Esophagus muscularis mucosa (tissue), 4 donors: ENCODE results near the gene MRE11. TPM values are rescaled to one million over a fixed set of nuclear protein-coding genes. Genes with fewer than 3 reads are reported as not detected.

Source experiments
- DNase-seq: peaks from one replicate; pipeline ENCODE4 v3.0.0-alpha.2; 2017; ENCODE audit errors: extremely low spot score
- H3K27ac ChIP-seq, 4 donors: fragments of 200-600 bp; sonication (generic); replicated peaks in 1 of 4; 1 replicate in 3 of 4; 2 replicates in 1 of 4; pipeline ENCODE4 v1.5.1; 2016 to 2019; ENCODE audit warnings: mild to moderate bottlenecking in 1 of 4
- H3K27me3 ChIP-seq, 4 donors: fragments of 200-600 bp; sonication (generic); one replicate each; pipeline versions ENCODE4 v1.5.1 to v1.6.0; 2016 to 2019
- H3K36me3 ChIP-seq, 4 donors: fragments of 200-600 bp; sonication (generic); one replicate each; pipeline ENCODE4 v1.5.1; 2016 to 2019
- H3K4me1 ChIP-seq, 4 donors: fragments of 200-600 bp; sonication (generic); one replicate each; pipeline ENCODE4 v1.5.1; 2016 to 2019
- H3K4me3 ChIP-seq, 4 donors: fragments of 200-600 bp; sonication (generic); 1 replicate in 2 of 4; 2 replicates in 2 of 4; pipeline ENCODE4 v1.5.1; 2016 to 2019; ENCODE audit warnings: mild to moderate bottlenecking in 4 of 4, moderate library complexity in 1 of 4
- H3K9me3 ChIP-seq, 4 donors: fragments of 200-600 bp; sonication (generic); 1 replicate in 3 of 4; 2 replicates in 1 of 4; pipeline ENCODE4 v1.5.1; 2016 to 2019
- CTCF ChIP-seq, 3 experiments: fragments of 200-600 bp in 2 of 3; fragments of 450-650 bp in 1 of 3; sonication (generic) in 2 of 3; IDR thresholded peaks; one replicate each; pipeline ENCODE4 v1.5.1; 2017 to 2019; ENCODE audit warnings: antibody characterized with exemption in 3 of 3, mild to moderate bottlenecking in 2 of 3, moderate library complexity in 1 of 3
- EP300 ChIP-seq: sonication (generic); formaldehyde crosslinking; IDR thresholded peaks from one replicate; pipeline ENCODE4 v1.6.1; 2017; ENCODE audit warnings: antibody characterized with exemption
- POLR2A ChIP-seq: fragments of 450-650 bp; IDR thresholded peaks from one replicate; pipeline ENCODE4 v1.6.1; 2017; ENCODE audit warnings: antibody characterized with exemption, moderate library complexity, mild to moderate bottlenecking, low read depth
- POLR2AphosphoS5 ChIP-seq, 2 donors: sonication (generic); formaldehyde crosslinking; IDR thresholded peaks; one replicate each; pipeline ENCODE4 v1.6.1; 2017; ENCODE audit warnings: antibody characterized with exemption in 2 of 2
- WGBS: methylation state at CpG from one replicate; pipeline ENCODE4 v1.1.5; 2018; 5-methylcytosine and 5-hydroxymethylcytosine counted together
- intact Hi-C: fragments of 100-400 bp; cut with DNase I; formaldehyde crosslinking; loops from one replicate; pipeline ENCODE4 v1.15.1; 2023
- total RNA-seq, 4 donors: library from RNA; depleted of rRNA; stranded (reverse); fragments of >200 nt; gene quantifications; one replicate each; pipeline versions ENCODE4 v1.1.0 to v1.2.1, GENCODE V29; 2016

Gene MRE11
- 10 to 100 TPM in 3 of 4 donors, 1 to 10 TPM in 1; 9.9 to 12.9 (median 11.2) TPM for total RNA-seq

DNA sequence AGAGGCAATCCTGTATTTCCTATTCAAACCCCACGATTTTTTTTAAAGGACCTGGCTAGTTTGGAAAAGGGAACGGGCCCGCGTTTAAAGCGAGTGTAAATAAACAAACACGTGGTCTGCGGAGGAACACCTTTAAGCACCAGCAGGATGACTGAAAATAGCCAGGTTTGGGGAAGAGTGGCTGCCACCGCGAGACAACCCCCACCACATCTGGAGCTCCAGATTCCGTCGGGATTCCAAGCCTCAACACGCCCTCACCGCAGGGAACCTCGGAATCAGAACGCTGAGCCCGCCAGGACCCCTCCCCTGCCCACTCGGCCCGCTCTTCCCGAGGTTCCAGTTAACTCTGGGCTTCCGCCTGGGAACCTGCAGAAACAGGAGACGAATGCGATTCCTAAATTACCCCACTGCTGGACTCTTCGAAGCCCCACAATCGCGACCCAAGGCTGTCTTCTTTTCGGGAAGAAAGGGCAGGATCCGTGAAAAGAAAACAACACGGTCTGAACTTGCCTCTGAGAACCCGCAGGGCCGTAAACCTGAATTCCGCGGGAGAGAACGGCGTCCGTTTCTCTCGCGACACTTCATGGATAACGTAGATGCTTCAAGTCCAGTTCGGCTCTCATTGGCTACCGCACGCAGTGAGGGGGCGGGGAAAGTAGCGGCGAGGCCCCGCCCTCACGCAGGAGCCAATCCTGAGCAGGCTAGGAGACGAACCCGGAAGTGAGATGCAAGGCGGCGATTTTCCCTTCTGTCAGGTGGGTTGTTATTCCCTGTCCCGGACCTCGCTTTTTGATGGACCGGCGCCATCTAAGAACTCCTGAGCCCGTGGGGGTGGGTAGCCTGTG lies at the start of gene MRE11, which contains the start of gene ANKRD49:
MRE11 (minus strand) TSS at position 564 of the 845 bp plus-strand sequence. CDS start 1,043 bp downstream, outside the sequence.
ANKRD49 (plus strand) TSS at position 704 of the 845 bp plus-strand sequence. CDS start 2,710 bp downstream, outside the sequence.
- peak within 1 kb of the TSS; percentile 79 to 88 (median 84) for H3K27ac ChIP-seq
- H3K4me3 ChIP-seq = peak within 1 kb of the TSS; percentile 70 to 80 (median 74)
- no peaks in the 10 kb centered on the region for H3K27me3 ChIP-seq
- under 1% methylated on average over 46 of the region's 55 CpGs for WGBS
- peak; percentile 100 for DNase-seq
- TF ChIP-seq POLR2AphosphoS5 (IDR thresholded peaks at IDR 0.05) (peak; percentile 85 to 94), POLR2A (peak; percentile 60), EP300 (no peak), CTCF (IDR thresholded peaks at IDR 0.05) (no peak)
- peaks cover 13 to 42% (median 33%) of the 10 kb centered on the region in 4 donors for H3K36me3 ChIP-seq
- no peaks in the 10 kb centered on the region for H3K9me3 ChIP-seq
- H3K4me1 ChIP-seq = peaks cover 12 to 35% (median 32%) of the 10 kb centered on the region in 4 donors
- intact Hi-C loops = no loop called here

GRCh38 chr11:94539420-94539819 lies 45.8 kb upstream of the MRE11 start:
- TF ChIP-seq POLR2AphosphoS5 (IDR thresholded peaks at IDR 0.05) (no peak), EP300 (no peak), CTCF (IDR thresholded peaks at IDR 0.05) (no peak), POLR2A (no peak)
- Histone ChIP-seq H3K4me3 (no peak overlapping the region), H3K4me1 (peaks cover 7 to 17% (median 15%) of the 10 kb centered on the region in 4 donors), H3K9me3 (no peaks in the 10 kb centered on the region), H3K27ac (no peak overlapping the region), H3K36me3 (no peaks in the 10 kb centered on the region), H3K27me3 (no peaks in the 10 kb centered on the region)
- intact Hi-C loops = no loop called here
- DNase-seq = no peak
- 79% methylated on average over 1 of the region's 1 CpG for WGBS

DNA sequence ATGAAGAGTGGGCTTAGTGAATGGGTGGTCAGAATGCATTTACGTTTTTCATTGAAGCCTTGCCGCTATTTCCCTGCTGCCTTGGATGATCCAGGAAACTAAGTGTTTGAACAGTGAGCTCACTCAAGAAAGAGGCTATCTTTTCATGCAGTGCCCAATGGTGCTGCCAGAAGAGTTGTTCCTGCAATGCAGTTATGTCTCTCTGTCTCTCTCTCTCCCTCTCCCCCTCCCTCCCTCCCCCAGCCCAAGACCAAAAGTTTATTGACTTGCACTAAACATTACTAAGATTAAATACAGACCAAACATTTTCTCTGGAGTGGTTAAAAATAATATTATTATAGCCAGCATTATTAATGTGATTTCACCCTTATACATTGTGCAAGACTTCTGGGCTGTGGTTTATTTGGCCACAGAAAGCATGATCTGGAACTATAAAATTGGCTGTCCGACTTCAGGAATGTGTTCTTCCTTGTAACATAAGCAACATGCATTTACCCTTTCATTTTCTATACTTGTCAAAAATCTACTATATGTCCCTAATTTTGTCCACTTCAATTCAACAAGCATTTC lies 43.5 kb upstream of the MRE11 start:
- TF ChIP-seq CTCF (IDR thresholded peaks at IDR 0.05) = no peak
- no peak for TF ChIP-seq POLR2AphosphoS5 (IDR thresholded peaks at IDR 0.05)
- no peak for TF ChIP-seq POLR2A
- TF ChIP-seq EP300 = no peak
- Histone ChIP-seq H3K36me3 (no peaks in the 10 kb centered on the region), H3K4me3 (no peak overlapping the region), H3K27ac (no peak overlapping the region), H3K4me1 (peaks cover 0 to 5% (median 4%) of the 10 kb centered on the region in 4 donors), H3K27me3 (no peaks in the 10 kb centered on the region), H3K9me3 (no peaks in the 10 kb centered on the region)
- 53% methylated on average over 3 of the region's 3 CpGs for WGBS
- intact Hi-C loops = no loop called here
- no peak for DNase-seq

- no peak for TF ChIP-seq POLR2A
- TF ChIP-seq POLR2AphosphoS5 (IDR thresholded peaks at IDR 0.05) = no peak
- TF ChIP-seq EP300 = no peak
- TF ChIP-seq CTCF (IDR thresholded peaks at IDR 0.05) = no peak
- no peaks in the 10 kb centered on the region for H3K27me3 ChIP-seq
- peaks cover 0 to 5% (median 4%) of the 10 kb centered on the region in 4 donors for H3K4me1 ChIP-seq
- intact Hi-C loops = no loop called here
- H3K36me3 ChIP-seq = no peaks in the 10 kb centered on the region
- H3K4me3 ChIP-seq = no peak overlapping the region
- no peak for DNase-seq
- no peaks in the 10 kb centered on the region for H3K9me3 ChIP-seq
- H3K27ac ChIP-seq = no peak overlapping the region
Measured at GRCh38 chr11:94536386-94536785, 42.7 kb upstream of the MRE11 start.
